ENCODE results near the gene UBE3A.

Gene UBE3A

GRCh38 chr15:25325187-25325586, 113.6 kb downstream of the UBE3A start:
- no peak for DNase-seq

- DNase-seq, result no peak
Observed at GRCh38 chr15:25323420-25323819, 115.4 kb downstream of the UBE3A start.

- DNase-seq, result no peak
Observed at GRCh38 chr15:25287823-25288222, 151.0 kb downstream of the UBE3A start.

All from activated T-cell treated with anti-CD3 and anti-CD28 coated beads, Interleukin-2, amount 50 U/mL, for 1 hour (primary cell).